ENCODE data around the gene APC2. TPM values are rescaled to one million over a fixed set of nuclear protein-coding genes. Genes with fewer than 3 reads are reported as not detected.
"Not testable (repeated sequence)": the region's sequence is repeated elsewhere in the genome, so short reads cannot be mapped to it uniquely, and the experiment has no call there.

APC2 gene
- total RNA-seq, 1 experiment from 2014 or later, result not detected

GRCh38 chr19:1466018-1466460, 16.1 kb downstream of the APC2 start:
- no peak for DNase-seq (ENCODE audit: low read depth)

GRCh38 chr19:1466461-1467214, 16.7 kb downstream of the APC2 start:
- no peak for DNase-seq (ENCODE audit: low read depth)

GRCh38 chr19:1467215-1467489, 17.2 kb downstream of the APC2 start:
- no peak for DNase-seq (ENCODE audit: low read depth)

GRCh38 chr19:1467490-1468273, 17.8 kb downstream of the APC2 start:
- DNase-seq (ENCODE audit: low read depth), result no peak

- no peak for DNase-seq (ENCODE audit: low read depth)
These were observed 18.4 kb downstream of the APC2 start for GRCh38 chr19:1468274-1468820.

GRCh38 chr19:1468821-1469254, 18.9 kb downstream of the APC2 start:
- no peak for DNase-seq (ENCODE audit: low read depth)

GRCh38 chr19:1469255-1470054, 19.5 kb downstream of the APC2 start:
- no peak for DNase-seq (ENCODE audit: low read depth)

GRCh38 chr19:1470055-1470304, 20.1 kb downstream of the APC2 start:
- no peak for DNase-seq (ENCODE audit: low read depth)

GRCh38 chr19:1470305-1471009, 20.5 kb downstream of the APC2 start:
- peak; percentile 60 for DNase-seq (ENCODE audit: low read depth)

GRCh38 chr19:1471010-1471514, 21.1 kb downstream of the APC2 start:
- peak; percentile 52 for DNase-seq (ENCODE audit: low read depth)

- DNase-seq (ENCODE audit: low read depth), result no peak
These were observed 21.7 kb downstream of the APC2 start for GRCh38 chr19:1471515-1472160.

GRCh38 chr19:1472231-1473084, 22.5 kb downstream of the APC2 start:
- DNase-seq (ENCODE audit: low read depth), result no peak

GRCh38 chr19:1473085-1473851, 23.3 kb downstream of the APC2 start:
- no peak for DNase-seq (ENCODE audit: low read depth)

GRCh38 chr19:1474011-1474764, 24.3 kb downstream of the APC2 start:
- no peak for DNase-seq (ENCODE audit: low read depth)

GRCh38 chr19:1474765-1475351, 24.9 kb downstream of the APC2 start:
- no peak for DNase-seq (ENCODE audit: low read depth)

- no peak for DNase-seq (ENCODE audit: low read depth)
These were observed 26.0 kb downstream of the APC2 start for GRCh38 chr19:1475751-1476437.

- not testable (repeated sequence) for DNase-seq (ENCODE audit: low read depth)
These were observed 27.1 kb downstream of the APC2 start for GRCh38 chr19:1477056-1477455.
